OCI-LY7 (cell line): ENCODE data around the gene APBB1IP. TPM values are rescaled to one million over a fixed set of nuclear protein-coding genes. Genes with fewer than 3 reads are reported as not detected.
"Not testable (repeated sequence)": the region's sequence is repeated elsewhere in the genome, so short reads cannot be mapped to it uniquely, and the experiment has no call there.

Experiments used
- BruUV-seq: library from RNA; stranded (reverse); fragments of 400-500 nt; replicated peaks from 2 replicates; lab custom pipeline; 2021; lab: Mats Ljungman, UMichigan
- CTCF ChIA-PET: fragments of 300-600 bp; sonication (Branson Sonifier 250); formaldehyde crosslinking; loops from one replicate; lab custom pipeline; 2022; ENCODE audit warnings: antibody characterized with exemption; ENCODE audit not compliant: unreplicated experiment; lab: Charles Lee
- POLR2A ChIA-PET: fragments of 300-600 bp; sonication (Branson Sonifier 250); formaldehyde crosslinking; loops from one replicate; lab custom pipeline; 2022; ENCODE audit warnings: antibody characterized with exemption; lab: Charles Lee
- DNase-seq: peaks from one replicate; pipeline ENCODE4 v3.0.0-alpha.2; 2015; ENCODE audit warnings: low spot score
- H2AFZ ChIP-seq: fragments of 200-600 bp; sonication (generic), shearing (Covaris generic); 2 replicates; pipeline ENCODE4 v1.6.1; 2014; ENCODE audit warnings: mild to moderate bottlenecking, antibody characterized with exemption, low read length, moderate library complexity
- H3K27ac ChIP-seq: fragments of 200-600 bp; sonication (generic); 2 replicates; pipeline ENCODE4 v1.5.1; 2014; ENCODE audit warnings: mixed run types, low read depth, mild to moderate bottlenecking, moderate library complexity, low read length, inconsistent platforms; ENCODE audit not compliant: poor library complexity, severe bottlenecking
- H3K36me3 ChIP-seq: fragments of 200-600 bp; sonication (generic); 2 replicates; pipeline ENCODE4 v1.6.1; 2014; ENCODE audit warnings: mild to moderate bottlenecking, antibody characterized with exemption, low read length, moderate library complexity, mixed read lengths; ENCODE audit not compliant: insufficient read depth
- H3K4me1 ChIP-seq: fragments of 200-600 bp; sonication (generic); 2 replicates; pipeline ENCODE4 v1.5.1; 2014; ENCODE audit warnings: mild to moderate bottlenecking, low read length; ENCODE audit not compliant: insufficient read depth, poor library complexity, severe bottlenecking
- H3K4me2 ChIP-seq: fragments of 200-600 bp; sonication (generic); 2 replicates; pipeline ENCODE4 v1.6.1; 2014; ENCODE audit warnings: mild to moderate bottlenecking, low read length
- H3K4me3 ChIP-seq: fragments of 200-600 bp; sonication (generic); 2 replicates; pipeline ENCODE4 v1.5.1; 2014; ENCODE audit warnings: mild to moderate bottlenecking, low read depth, low read length; ENCODE audit not compliant: poor library complexity, severe bottlenecking
- H3K79me2 ChIP-seq: fragments of 200-600 bp; sonication (generic); 2 replicates; pipeline ENCODE4 v1.6.1; 2016; ENCODE audit warnings: low read depth, mild to moderate bottlenecking, low read length, moderate library complexity, mixed read lengths; ENCODE audit not compliant: insufficient read depth
- H3K9me2 ChIP-seq: fragments of 200-600 bp; sonication (generic); 2 replicates; pipeline ENCODE4 v1.6.1; 2016; ENCODE audit warnings: mild to moderate bottlenecking, low read length, mixed read lengths; ENCODE audit not compliant: insufficient read depth
- H3K9me3 ChIP-seq: fragments of 200-600 bp; sonication (generic); 2 replicates; pipeline ENCODE4 v1.6.1; 2014; ENCODE audit warnings: mild to moderate bottlenecking, mixed run types, low read length, mixed read lengths
- H4K20me1 ChIP-seq: fragments of 200-600 bp; sonication (generic); 2 replicates; pipeline ENCODE4 v1.6.1; 2014; ENCODE audit warnings: mild to moderate bottlenecking, antibody characterized with exemption, low read length, moderate library complexity, mixed read lengths; ENCODE audit not compliant: insufficient read depth
- CTCF ChIP-seq: fragments of 200-600 bp; sonication (generic); conservative IDR thresholded peaks from 2 replicates; pipeline ENCODE4 v1.5.1; 2014; ENCODE audit warnings: mild to moderate bottlenecking, antibody characterized with exemption, low read length, moderate library complexity, mixed read lengths
- EZH2phosphoT487 ChIP-seq: fragments of 200-600 bp; sonication (generic); IDR thresholded peaks from 2 replicates; pipeline ENCODE4 v1.6.1; 2018; ENCODE audit warnings: low read depth, borderline replicate concordance, mild to moderate bottlenecking, mixed run types, antibody characterized with exemption, low read length, moderate library complexity, mixed read lengths
- intact Hi-C: fragments of 100-400 bp; cut with micrococcal nuclease; formaldehyde crosslinking; loops from one replicate; pipeline ENCODE4 v1.10.0; 2022; ENCODE audit not compliant: unreplicated experiment
- total RNA-seq, 2 experiments: library from RNA; depleted of rRNA in 1 of 2; stranded (reverse); fragments of >200 nt in 1 of 2; shearing (Covaris generic) in 1 of 2; gene quantifications; 2 replicates each; pipeline ENCODE4 v1.2.3, GENCODE V29; 2014 to 2022

Gene APBB1IP
- total RNA-seq, 2 experiments from 2014 or later, result 65.8 to 167 TPM

- ChIA-PET POLR2A (interaction anchor here (0.5 to 1.9 kb wide), 5 partner anchors 12 to 33 kb away, joined by 3 to 6 read pairs (median 3); no protein-coding TSS in a partner anchor), CTCF (no interaction called here)
- H3K79me2 ChIP-seq, result peaks cover 94% of the 10 kb centered on the region
- intact Hi-C loops, result no loop called here
- TF ChIP-seq EZH2phosphoT487 (no peak), CTCF (no peak)
- no peak overlapping the region for H3K4me3 ChIP-seq
- peaks cover 11% of the 10 kb centered on the region; the same call in 1 of the 2 replicates for H3K9me3 ChIP-seq
- H2AFZ ChIP-seq, result no peak overlapping the region
- DNase-seq, result no peak
- no TSS peak for BruUV-seq
- peaks cover 12% of the 10 kb centered on the region; the same call in 1 of the 2 replicates for H4K20me1 ChIP-seq
- no peak overlapping the region for H3K4me2 ChIP-seq
- H3K36me3 ChIP-seq, result peaks cover 78% of the 10 kb centered on the region
- peaks cover 68% of the 10 kb centered on the region for H3K4me1 ChIP-seq
- H3K27ac ChIP-seq, result no peak overlapping the region
- no peaks in the 10 kb centered on the region for H3K9me2 ChIP-seq
These were observed 22.6 kb downstream of the APBB1IP start for GRCh38 chr10:26460736-26461135.

- Histone ChIP-seq H3K79me2 (peaks cover 99% of the 10 kb centered on the region), H3K27ac (peak overlapping the region; percentile 2), H3K4me2 (peak overlapping the region; percentile 22), H2AFZ (no peak overlapping the region), H3K4me3 (no peak overlapping the region), H3K4me1 (peaks cover 58% of the 10 kb centered on the region), H3K36me3 (peaks cover 96% of the 10 kb centered on the region), H3K9me3 (peaks cover 11% of the 10 kb centered on the region; the same call in 1 of the 2 replicates), H4K20me1 (peaks cover 12% of the 10 kb centered on the region; the same call in 1 of the 2 replicates), H3K9me2 (no peaks in the 10 kb centered on the region)
- no peak for TF ChIP-seq CTCF
- TF ChIP-seq EZH2phosphoT487, result no peak
- BruUV-seq, result no TSS peak
- intact Hi-C loops, result no loop called here
- ChIA-PET POLR2A (interaction anchor here (0.7 kb wide), 1 partner anchor 159 kb away, joined by 3 read pairs; no protein-coding TSS in a partner anchor), CTCF (no interaction called here)
- DNase-seq, result no peak
These were observed 25.8 kb downstream of the APBB1IP start for GRCh38 chr10:26463986-26464385.

GRCh38 chr10:26464632-26465280 is 26.6 kb downstream of the APBB1IP start:
- Histone ChIP-seq H3K4me1 (peaks cover 59% of the 10 kb centered on the region), H3K9me3 (peaks cover 11% of the 10 kb centered on the region; the same call in 1 of the 2 replicates), H3K36me3 (peaks cover 97% of the 10 kb centered on the region), H2AFZ (no peak overlapping the region), H3K27ac (peak overlapping the region; percentile 2), H3K79me2 (peaks cover 100% of the 10 kb centered on the region), H3K4me3 (no peak overlapping the region), H4K20me1 (peaks cover 12% of the 10 kb centered on the region; the same call in 1 of the 2 replicates), H3K4me2 (peak overlapping the region; percentile 22), H3K9me2 (no peaks in the 10 kb centered on the region)
- CTCF ChIA-PET, result no interaction called here
- no peak for TF ChIP-seq EZH2phosphoT487
- no peak for TF ChIP-seq CTCF
- no peak for DNase-seq
- POLR2A ChIA-PET, result interaction anchor here (0.5 kb wide), 1 partner anchor 18 kb away, joined by 3 read pairs; no protein-coding TSS in a partner anchor
- intact Hi-C loops, result no loop called here
- BruUV-seq, result no TSS peak

GRCh38 chr10:26466531-26466930 is 28.4 kb downstream of the APBB1IP start:
- Histone ChIP-seq H3K79me2 (peaks cover 100% of the 10 kb centered on the region), H3K9me3 (peaks cover 11% of the 10 kb centered on the region; the same call in 1 of the 2 replicates), H3K36me3 (peaks cover 96% of the 10 kb centered on the region), H3K4me1 (peaks cover 57% of the 10 kb centered on the region), H4K20me1 (peaks cover 17% of the 10 kb centered on the region; the same call in 1 of the 2 replicates)
- H3K9me2 ChIP-seq, CTCF ChIA-PET, H3K27ac ChIP-seq, intact Hi-C loops, H2AFZ ChIP-seq, DNase-seq, H3K4me3 ChIP-seq, H3K4me2 ChIP-seq, BruUV-seq: not testable (repeated sequence)
- POLR2A ChIA-PET, result interaction anchor here (1.2 to 4.1 kb wide), 2 partner anchors 10 to 13 kb away, joined by 5 to 30 read pairs; no protein-coding TSS in a partner anchor
